Hepatocyte (in vitro differentiated cells): ENCODE data around the gene MS4A15. TPM values are rescaled to one million over a fixed set of nuclear protein-coding genes. Genes with fewer than 3 reads are reported as not detected.

ENCODE experiments used
- DNase-seq: peaks from one replicate; pipeline ENCODE4 v3.0.0-alpha.2; 2016; ENCODE audit warnings: low spot score
- H2AFZ ChIP-seq: fragments of 200-600 bp; sonication (generic); 2 replicates; pipeline ENCODE4 v1.6.0; 2016; ENCODE audit warnings: antibody characterized with exemption, mild to moderate bottlenecking
- H3K27ac ChIP-seq: fragments of 200-600 bp; sonication (generic); 2 replicates; pipeline ENCODE4 v1.5.1; 2016; ENCODE audit warnings: mild to moderate bottlenecking
- H3K27me3 ChIP-seq: fragments of 200-600 bp; sonication (generic); 2 replicates; pipeline ENCODE4 v1.6.1; 2016
- H3K36me3 ChIP-seq: fragments of 200-600 bp; sonication (generic); replicated peaks from 2 replicates; pipeline ENCODE4 v1.5.1; 2016; ENCODE audit warnings: low read depth; ENCODE audit not compliant: insufficient read depth
- H3K4me1 ChIP-seq: fragments of 200-600 bp; sonication (generic); 2 replicates; pipeline ENCODE4 v1.5.1; 2016; ENCODE audit warnings: mild to moderate bottlenecking, moderate library complexity; ENCODE audit not compliant: insufficient read depth
- H3K4me2 ChIP-seq: fragments of 200-600 bp; sonication (generic); 2 replicates; pipeline ENCODE4 v1.6.0; 2016
- H3K4me3 ChIP-seq: fragments of 200-600 bp; sonication (generic); 2 replicates; pipeline ENCODE4 v1.5.1; 2016; ENCODE audit warnings: mild to moderate bottlenecking
- H3K79me2 ChIP-seq: fragments of 200-600 bp; sonication (generic); 2 replicates; pipeline ENCODE4 v1.6.0; 2017; ENCODE audit warnings: mild to moderate bottlenecking
- H3K9me2 ChIP-seq: fragments of 200-600 bp; sonication (generic); replicated peaks from 2 replicates; pipeline ENCODE4 v1.6.0; 2017; ENCODE audit warnings: mild to moderate bottlenecking; ENCODE audit not compliant: insufficient read depth
- H3K9me3 ChIP-seq: fragments of 200-600 bp; sonication (generic); 2 replicates; pipeline ENCODE4 v1.5.1; 2016; ENCODE audit warnings: low read depth, mild to moderate bottlenecking
- H4K20me1 ChIP-seq: fragments of 200-600 bp; sonication (generic); 2 replicates; pipeline ENCODE4 v1.6.0; 2016; ENCODE audit warnings: mild to moderate bottlenecking; ENCODE audit not compliant: insufficient read depth, poor library complexity, severe bottlenecking
- EZH2 ChIP-seq: fragments of 200-600 bp; sonication (generic); IDR thresholded peaks from 2 replicates; pipeline ENCODE4 v1.6.1; 2016; ENCODE audit warnings: antibody characterized with exemption, mild to moderate bottlenecking, borderline replicate concordance
- EZH2phosphoT487 ChIP-seq: fragments of 200-600 bp; sonication (generic); IDR thresholded peaks from one replicate; pipeline ENCODE4 v1.6.1; 2018; ENCODE audit warnings: antibody characterized with exemption, mild to moderate bottlenecking, low read depth, moderate library complexity; ENCODE audit not compliant: unreplicated experiment, severe bottlenecking
- WGBS: methylation state at CpG from one replicate; pipeline ENCODE4 v1.1.6; 2016; ENCODE audit warnings: low lambda C conversion rate; ENCODE audit errors: missing lambda C conversion rate; 5-methylcytosine and 5-hydroxymethylcytosine counted together
- polyA plus RNA-seq: library from polyadenylated mRNA; unstranded; fragments of >200 nt; fragmentation: Nextera tagmentation; extraction: Ambion mirVana; gene quantifications from 2 replicates; pipeline ENCODE4 v1.2.1, GENCODE V29; 2016
- total RNA-seq: library from RNA; depleted of rRNA; stranded (reverse); fragments of >200 nt; gene quantifications from 2 replicates; pipeline ENCODE4 v1.2.3, GENCODE V29; 2014
- TF ChIP-seq, protein P1 (sequence below): fragments of 200-600 bp; sonication (generic); IDR thresholded peaks from 2 replicates; pipeline ENCODE4 v1.5.1; 2016; ENCODE audit warnings: antibody characterized with exemption, mild to moderate bottlenecking; ENCODE audit not compliant: poor library complexity

MS4A15 gene
- total and polyA plus RNA-seq, 2 experiments from 2014 or later, result 1.1 to 4.3 TPM

DNA sequence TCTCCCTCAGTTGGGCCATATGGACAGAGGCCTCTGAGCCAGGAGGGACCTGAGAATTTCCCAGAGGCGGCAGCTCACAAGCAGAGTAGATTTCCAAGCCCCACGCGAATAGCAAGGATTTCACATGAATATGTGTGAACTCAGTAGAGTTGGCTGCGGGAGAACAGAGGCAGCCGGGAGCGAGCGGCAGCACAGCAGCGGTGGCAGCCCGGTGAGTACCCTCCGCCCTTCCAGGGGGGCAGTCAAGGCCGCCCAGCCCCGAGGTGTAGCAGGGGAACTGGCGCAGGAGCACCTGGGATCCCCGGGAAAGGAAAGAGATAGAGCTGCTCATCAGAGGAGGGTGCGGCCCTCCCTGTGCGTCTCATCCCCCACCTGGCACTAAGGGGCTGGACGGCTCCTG, 8.4 kb upstream of the MS4A15 start:
- H2AFZ ChIP-seq, result no peak overlapping the region
- no peak overlapping the region for H3K27ac ChIP-seq
- H3K27me3 ChIP-seq, result no peaks in the 10 kb centered on the region
- H3K4me2 ChIP-seq, result no peak overlapping the region
- DNase-seq, result no peak
- no peaks in the 10 kb centered on the region for H3K9me3 ChIP-seq
- 95% methylated on average over 17 of the region's 17 CpGs for WGBS
- no peaks in the 10 kb centered on the region for H3K36me3 ChIP-seq
- TF ChIP-seq EZH2phosphoT487 (no peak), EZH2 (no peak)
- TF ChIP-seq, protein P1, sequence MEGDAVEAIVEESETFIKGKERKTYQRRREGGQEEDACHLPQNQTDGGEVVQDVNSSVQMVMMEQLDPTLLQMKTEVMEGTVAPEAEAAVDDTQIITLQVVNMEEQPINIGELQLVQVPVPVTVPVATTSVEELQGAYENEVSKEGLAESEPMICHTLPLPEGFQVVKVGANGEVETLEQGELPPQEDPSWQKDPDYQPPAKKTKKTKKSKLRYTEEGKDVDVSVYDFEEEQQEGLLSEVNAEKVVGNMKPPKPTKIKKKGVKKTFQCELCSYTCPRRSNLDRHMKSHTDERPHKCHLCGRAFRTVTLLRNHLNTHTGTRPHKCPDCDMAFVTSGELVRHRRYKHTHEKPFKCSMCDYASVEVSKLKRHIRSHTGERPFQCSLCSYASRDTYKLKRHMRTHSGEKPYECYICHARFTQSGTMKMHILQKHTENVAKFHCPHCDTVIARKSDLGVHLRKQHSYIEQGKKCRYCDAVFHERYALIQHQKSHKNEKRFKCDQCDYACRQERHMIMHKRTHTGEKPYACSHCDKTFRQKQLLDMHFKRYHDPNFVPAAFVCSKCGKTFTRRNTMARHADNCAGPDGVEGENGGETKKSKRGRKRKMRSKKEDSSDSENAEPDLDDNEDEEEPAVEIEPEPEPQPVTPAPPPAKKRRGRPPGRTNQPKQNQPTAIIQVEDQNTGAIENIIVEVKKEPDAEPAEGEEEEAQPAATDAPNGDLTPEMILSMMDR, result no peak
- no peak overlapping the region for H3K4me3 ChIP-seq
- H3K79me2 ChIP-seq, result no peaks in the 10 kb centered on the region
- H3K4me1 ChIP-seq, result no peaks in the 10 kb centered on the region
- H3K9me2 ChIP-seq, result no peaks in the 10 kb centered on the region
- H4K20me1 ChIP-seq, result no peaks in the 10 kb centered on the region

DNA sequence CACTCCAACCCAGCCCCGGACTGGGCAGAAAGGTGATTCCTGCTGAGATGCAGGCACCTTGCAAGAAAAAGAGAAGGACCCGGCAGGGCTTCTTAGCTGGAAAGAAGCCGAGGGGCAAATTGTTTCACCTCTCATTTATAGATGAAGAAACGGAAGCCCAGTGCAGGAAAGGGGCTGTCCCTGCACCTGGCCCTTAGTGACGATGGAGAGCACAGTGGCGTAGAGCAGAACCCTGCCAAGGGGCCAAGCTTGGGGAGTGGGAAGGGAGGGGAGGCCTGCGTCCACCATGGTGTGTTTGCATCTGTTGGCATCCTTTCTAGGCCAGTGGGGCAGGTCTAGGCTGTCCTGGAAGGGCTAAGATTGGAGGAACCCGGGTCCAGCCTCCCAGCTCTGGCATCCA, 7.8 kb upstream of the MS4A15 start:
- 87% methylated on average over 8 of the region's 8 CpGs for WGBS

DNA sequence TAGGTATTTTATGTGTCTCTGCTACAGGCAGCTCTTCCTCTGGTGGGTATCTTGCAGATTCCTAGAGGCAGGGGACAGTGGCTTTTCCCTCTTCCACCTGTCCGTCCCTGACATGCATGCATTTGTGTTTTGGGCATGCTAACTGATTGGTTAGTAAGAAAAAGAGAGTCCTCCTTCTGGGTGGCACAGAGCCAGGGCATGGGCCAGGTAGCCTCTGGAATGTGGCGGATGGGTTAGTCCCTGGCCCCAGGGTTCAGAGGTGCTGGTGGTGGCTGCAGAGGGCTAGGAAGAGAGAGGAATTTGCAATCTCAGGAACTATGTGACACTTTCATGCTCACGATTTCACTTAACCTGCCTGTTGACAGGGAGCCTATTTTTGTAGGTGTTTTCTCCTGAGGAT, 5.8 kb upstream of the MS4A15 start:
- H3K4me3 ChIP-seq, result no peak overlapping the region
- H2AFZ ChIP-seq, result no peak overlapping the region
- H3K4me1 ChIP-seq, result no peaks in the 10 kb centered on the region
- no peak for DNase-seq
- no peak overlapping the region for H3K27ac ChIP-seq
- no peaks in the 10 kb centered on the region for H3K9me3 ChIP-seq
- no peaks in the 10 kb centered on the region for H3K36me3 ChIP-seq
- H3K27me3 ChIP-seq, result no peaks in the 10 kb centered on the region
- no peak overlapping the region for H3K4me2 ChIP-seq
- TF ChIP-seq EZH2phosphoT487, result no peak
- TF ChIP-seq, protein P1, result no peak
- H3K9me2 ChIP-seq, result no peaks in the 10 kb centered on the region
- WGBS, result 79% methylated on average over 3 of the region's 3 CpGs
- H4K20me1 ChIP-seq, result no peaks in the 10 kb centered on the region
- H3K79me2 ChIP-seq, result no peaks in the 10 kb centered on the region

More for the DNA sequence above, 7.8 kb upstream of the MS4A15 start:
- Histone ChIP-seq H3K4me1 (no peaks in the 10 kb centered on the region), H3K9me2 (no peaks in the 10 kb centered on the region), H3K4me3 (no peak overlapping the region), H3K9me3 (no peaks in the 10 kb centered on the region), H2AFZ (no peak overlapping the region), H3K4me2 (no peak overlapping the region), H3K79me2 (no peaks in the 10 kb centered on the region), H3K36me3 (no peaks in the 10 kb centered on the region), H3K27ac (no peak overlapping the region), H4K20me1 (no peaks in the 10 kb centered on the region), H3K27me3 (no peaks in the 10 kb centered on the region)
- no peak for DNase-seq
- no peak for TF ChIP-seq EZH2
- TF ChIP-seq EZH2phosphoT487, result no peak
- TF ChIP-seq, protein P1, result no peak

DNA sequence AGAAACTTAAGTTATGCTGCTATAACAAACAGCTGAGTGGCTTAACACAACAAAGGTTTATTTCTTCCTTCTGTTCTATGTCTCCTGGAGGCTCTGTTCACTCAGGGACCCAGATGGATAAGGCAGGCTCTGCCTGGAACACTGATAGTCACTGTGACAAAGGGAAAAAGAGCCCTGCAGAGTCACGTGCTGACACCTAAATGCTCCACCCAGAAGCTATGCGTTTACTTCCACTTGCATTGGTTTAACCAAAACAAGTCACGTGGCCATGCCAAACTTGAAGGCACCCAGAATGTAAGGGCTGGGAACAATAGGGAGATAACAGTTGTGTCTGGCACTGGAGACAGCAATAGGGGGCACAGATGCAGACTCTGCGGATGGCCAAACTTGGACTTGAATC, 3.4 kb upstream of the MS4A15 start:
- Histone ChIP-seq H3K4me3 (no peak overlapping the region), H4K20me1 (no peaks in the 10 kb centered on the region), H3K4me2 (no peak overlapping the region), H3K27me3 (no peaks in the 10 kb centered on the region), H3K9me2 (no peaks in the 10 kb centered on the region), H3K36me3 (no peaks in the 10 kb centered on the region), H3K9me3 (no peaks in the 10 kb centered on the region), H2AFZ (no peak overlapping the region), H3K4me1 (peaks cover 2% of the 10 kb centered on the region), H3K27ac (no peak overlapping the region), H3K79me2 (no peaks in the 10 kb centered on the region)
- 70% methylated on average over 4 of the region's 4 CpGs for WGBS
- TF ChIP-seq EZH2 (no peak), EZH2phosphoT487 (no peak)
- TF ChIP-seq, protein P1, result no peak
- no peak for DNase-seq
